Esophagus muscularis mucosa (tissue), 4 donors: ENCODE results near the gene GPR157. TPM values are rescaled to one million over a fixed set of nuclear protein-coding genes. Genes with fewer than 3 reads are reported as not detected.
A peak's percentile ranks its signal among the peaks of the same experiment; 100 is the strongest.

Experiments
- DNase-seq: peaks from one replicate; pipeline ENCODE4 v3.0.0-alpha.2; 2017; ENCODE audit errors: extremely low spot score
- H3K27ac ChIP-seq, 4 donors: fragments of 200-600 bp; sonication (generic); replicated peaks in 1 of 4; 1 replicate in 3 of 4; 2 replicates in 1 of 4; pipeline ENCODE4 v1.5.1; 2016 to 2019; ENCODE audit warnings: mild to moderate bottlenecking in 1 of 4
- H3K27me3 ChIP-seq, 4 donors: fragments of 200-600 bp; sonication (generic); one replicate each; pipeline versions ENCODE4 v1.5.1 to v1.6.0; 2016 to 2019
- H3K36me3 ChIP-seq, 4 donors: fragments of 200-600 bp; sonication (generic); one replicate each; pipeline ENCODE4 v1.5.1; 2016 to 2019
- H3K4me1 ChIP-seq, 4 donors: fragments of 200-600 bp; sonication (generic); one replicate each; pipeline ENCODE4 v1.5.1; 2016 to 2019
- H3K4me3 ChIP-seq, 4 donors: fragments of 200-600 bp; sonication (generic); 1 replicate in 2 of 4; 2 replicates in 2 of 4; pipeline ENCODE4 v1.5.1; 2016 to 2019; ENCODE audit warnings: mild to moderate bottlenecking in 4 of 4, moderate library complexity in 1 of 4
- H3K9me3 ChIP-seq, 4 donors: fragments of 200-600 bp; sonication (generic); 1 replicate in 3 of 4; 2 replicates in 1 of 4; pipeline ENCODE4 v1.5.1; 2016 to 2019
- CTCF ChIP-seq, 3 experiments: fragments of 200-600 bp in 2 of 3; fragments of 450-650 bp in 1 of 3; sonication (generic) in 2 of 3; IDR thresholded peaks; one replicate each; pipeline ENCODE4 v1.5.1; 2017 to 2019; ENCODE audit warnings: antibody characterized with exemption in 3 of 3, mild to moderate bottlenecking in 2 of 3, moderate library complexity in 1 of 3
- EP300 ChIP-seq: sonication (generic); formaldehyde crosslinking; IDR thresholded peaks from one replicate; pipeline ENCODE4 v1.6.1; 2017; ENCODE audit warnings: antibody characterized with exemption
- POLR2A ChIP-seq: fragments of 450-650 bp; IDR thresholded peaks from one replicate; pipeline ENCODE4 v1.6.1; 2017; ENCODE audit warnings: antibody characterized with exemption, moderate library complexity, mild to moderate bottlenecking, low read depth
- POLR2AphosphoS5 ChIP-seq, 2 donors: sonication (generic); formaldehyde crosslinking; IDR thresholded peaks; one replicate each; pipeline ENCODE4 v1.6.1; 2017; ENCODE audit warnings: antibody characterized with exemption in 2 of 2
- WGBS: methylation state at CpG from one replicate; pipeline ENCODE4 v1.1.5; 2018; 5-methylcytosine and 5-hydroxymethylcytosine counted together
- intact Hi-C: fragments of 100-400 bp; cut with DNase I; formaldehyde crosslinking; loops from one replicate; pipeline ENCODE4 v1.15.1; 2023
- total RNA-seq, 4 donors: library from RNA; depleted of rRNA; stranded (reverse); fragments of >200 nt; gene quantifications; one replicate each; pipeline versions ENCODE4 v1.1.0 to v1.2.1, GENCODE V29; 2016

The GPR157 gene
- total RNA-seq, 4 donors from 2014 or later, result 2.5 to 8.4 (median 3.8) TPM

GRCh38 chr1:9062846-9063245, 66.1 kb downstream of the GPR157 start:
- WGBS, result 59% methylated on average over 5 of the region's 5 CpGs
- H3K27ac ChIP-seq, result peak overlapping the region in 2 of 4 donors; percentile 1 to 14
- H3K36me3 ChIP-seq, result no peaks in the 10 kb centered on the region
- no peaks in the 10 kb centered on the region for H3K9me3 ChIP-seq
- H3K27me3 ChIP-seq, result no peaks in the 10 kb centered on the region
- intact Hi-C loops, result no loop called here
- H3K4me3 ChIP-seq, result no peak overlapping the region
- H3K4me1 ChIP-seq, result peaks cover 19 to 58% (median 50%) of the 10 kb centered on the region in 4 donors
- DNase-seq, result no peak
- TF ChIP-seq CTCF (IDR thresholded peaks at IDR 0.05) (no peak), POLR2A (no peak), EP300 (no peak), POLR2AphosphoS5 (IDR thresholded peaks at IDR 0.05) (no peak)

- Histone ChIP-seq H3K4me1 (peaks cover 18 to 52% (median 45%) of the 10 kb centered on the region in 4 donors), H3K4me3 (no peak overlapping the region), H3K27ac (peak overlapping the region in 2 of 4 donors; percentile 20 to 41), H3K27me3 (no peaks in the 10 kb centered on the region), H3K9me3 (no peaks in the 10 kb centered on the region), H3K36me3 (no peaks in the 10 kb centered on the region)
- no peak for TF ChIP-seq POLR2AphosphoS5 (IDR thresholded peaks at IDR 0.05)
- no peak for TF ChIP-seq CTCF (IDR thresholded peaks at IDR 0.05)
- no peak for TF ChIP-seq EP300
- intact Hi-C loops, result no loop called here
- DNase-seq, result no peak
- 66% methylated on average over 7 of the region's 7 CpGs for WGBS
These were observed 66.9 kb downstream of the GPR157 start for GRCh38 chr1:9062021-9062471.

GRCh38 chr1:9061252-9061960, 67.5 kb downstream of the GPR157 start:
- Histone ChIP-seq H3K27ac (no peak overlapping the region), H3K27me3 (no peaks in the 10 kb centered on the region), H3K9me3 (no peaks in the 10 kb centered on the region), H3K4me1 (peaks cover 15 to 46% (median 40%) of the 10 kb centered on the region in 4 donors), H3K4me3 (no peak overlapping the region), H3K36me3 (no peaks in the 10 kb centered on the region)
- intact Hi-C loops, result no loop called here
- WGBS, result 81% methylated on average over 6 of the region's 6 CpGs
- no peak for DNase-seq
- no peak for TF ChIP-seq EP300

GRCh38 chr1:9059891-9060744, 68.8 kb downstream of the GPR157 start:
- Histone ChIP-seq H3K4me3 (no peak overlapping the region), H3K4me1 (peaks cover 9 to 35% (median 28%) of the 10 kb centered on the region in 4 donors), H3K9me3 (no peaks in the 10 kb centered on the region), H3K27ac (no peak overlapping the region), H3K27me3 (no peaks in the 10 kb centered on the region), H3K36me3 (no peaks in the 10 kb centered on the region)
- TF ChIP-seq POLR2AphosphoS5 (IDR thresholded peaks at IDR 0.05) (no peak), EP300 (no peak), CTCF (IDR thresholded peaks at IDR 0.05) (no peak)
- intact Hi-C loops, result no loop called here
- 88% methylated on average over 4 of the region's 4 CpGs for WGBS
- DNase-seq, result no peak

- TF ChIP-seq EP300, result no peak
- TF ChIP-seq CTCF (IDR thresholded peaks at IDR 0.05), result peak; percentile 42 to 55 (median 48)
- no peak for TF ChIP-seq POLR2AphosphoS5 (IDR thresholded peaks at IDR 0.05)
- no peak for TF ChIP-seq POLR2A
- no peaks in the 10 kb centered on the region for H3K9me3 ChIP-seq
- no peaks in the 10 kb centered on the region for H3K36me3 ChIP-seq
- H3K27me3 ChIP-seq, result no peaks in the 10 kb centered on the region
- H3K4me1 ChIP-seq, result peaks cover 0 to 22% (median 15%) of the 10 kb centered on the region in 4 donors
- H3K4me3 ChIP-seq, result no peak overlapping the region
- DNase-seq, result no peak
- no peak overlapping the region for H3K27ac ChIP-seq
- WGBS, result 33% methylated on average over 2 of the region's 2 CpGs
- intact Hi-C loops, result no loop called here
These were observed 70.4 kb downstream of the GPR157 start for GRCh38 chr1:9058465-9058864.
